ENCODE results near the gene TDO2. TPM values are rescaled to one million over a fixed set of nuclear protein-coding genes. Genes with fewer than 3 reads are reported as not detected.

Gene TDO2
- total RNA-seq, 1 experiment from 2014 or later: 2.0 TPM

GRCh38 chr4:155881555-155881954 is 21.9 kb upstream of the TDO2 start:
- Histone ChIP-seq H3K27me3 (ENCODE audit: low read length) (no peaks in the 10 kb centered on the region), H3K79me2 (ENCODE audit: low read length) (no peaks in the 10 kb centered on the region), H3K4me3 (ENCODE audit: low read length) (no peak overlapping the region), H3K4me2 (ENCODE audit: low read depth, low read length, poor library complexity, severe bottlenecking) (peak overlapping the region; percentile 26), H2AFZ (ENCODE audit: low read length) (0 out of 2 replicates have a peak overlapping the region, but pooled peaks have one; percentile 39), H3K9ac (ENCODE audit: low read length) (no peak overlapping the region), H3K4me1 (ENCODE audit: low read length) (peaks cover 6% of the 10 kb centered on the region), H3K9me3 (ENCODE audit: low read length) (no peaks in the 10 kb centered on the region), H4K20me1 (ENCODE audit: insufficient read depth, low read depth, low read length) (no peaks in the 10 kb centered on the region), H3K36me3 (ENCODE audit: insufficient read depth, low read length) (no peaks in the 10 kb centered on the region), H3K27ac (ENCODE audit: low read length) (no peak overlapping the region), H3K9me2 (replicated peaks; ENCODE audit: insufficient read depth, low read length) (no peaks in the 10 kb centered on the region)
- no peak for DNase-seq

GRCh38 chr4:155883895-155884294 is 19.6 kb upstream of the TDO2 start:
- no peak overlapping the region for H3K4me3 ChIP-seq (ENCODE audit: low read length)
- H3K27me3 ChIP-seq (ENCODE audit: low read length): no peaks in the 10 kb centered on the region
- H2AFZ ChIP-seq (ENCODE audit: low read length): no peak overlapping the region
- no peaks in the 10 kb centered on the region for H3K79me2 ChIP-seq (ENCODE audit: low read length)
- no peak overlapping the region for H3K4me2 ChIP-seq (ENCODE audit: low read depth, low read length, poor library complexity, severe bottlenecking)
- no peaks in the 10 kb centered on the region for H3K9me2 ChIP-seq (replicated peaks; ENCODE audit: insufficient read depth, low read length)
- H3K27ac ChIP-seq (ENCODE audit: low read length): no peak overlapping the region
- H3K9ac ChIP-seq (ENCODE audit: low read length): no peak overlapping the region
- no peaks in the 10 kb centered on the region for H3K4me1 ChIP-seq (ENCODE audit: low read length)
- no peaks in the 10 kb centered on the region for H3K9me3 ChIP-seq (ENCODE audit: low read length)
- no peaks in the 10 kb centered on the region for H3K36me3 ChIP-seq (ENCODE audit: insufficient read depth, low read length)
- H4K20me1 ChIP-seq (ENCODE audit: insufficient read depth, low read depth, low read length): no peaks in the 10 kb centered on the region
- DNase-seq: no peak

- no peak overlapping the region for H3K9ac ChIP-seq (ENCODE audit: low read length)
- no peaks in the 10 kb centered on the region for H3K9me2 ChIP-seq (replicated peaks; ENCODE audit: insufficient read depth, low read length)
- no peak overlapping the region for H3K27ac ChIP-seq (ENCODE audit: low read length)
- no peaks in the 10 kb centered on the region for H3K36me3 ChIP-seq (ENCODE audit: insufficient read depth, low read length)
- H4K20me1 ChIP-seq (ENCODE audit: insufficient read depth, low read depth, low read length): no peaks in the 10 kb centered on the region
- H3K4me2 ChIP-seq (ENCODE audit: low read depth, low read length, poor library complexity, severe bottlenecking): no peak overlapping the region
- H3K4me3 ChIP-seq (ENCODE audit: low read length): no peak overlapping the region
- no peaks in the 10 kb centered on the region for H3K4me1 ChIP-seq (ENCODE audit: low read length)
- DNase-seq: no peak
- no peaks in the 10 kb centered on the region for H3K79me2 ChIP-seq (ENCODE audit: low read length)
- H2AFZ ChIP-seq (ENCODE audit: low read length): no peak overlapping the region
- no peaks in the 10 kb centered on the region for H3K27me3 ChIP-seq (ENCODE audit: low read length)
- H3K9me3 ChIP-seq (ENCODE audit: low read length): no peaks in the 10 kb centered on the region
Measured at GRCh38 chr4:155885666-155886065, 17.8 kb upstream of the TDO2 start.

GRCh38 chr4:155887045-155887444 is 16.5 kb upstream of the TDO2 start:
- 0 out of 2 replicates have a peak overlapping the region, but pooled peaks have one; percentile 15 for H2AFZ ChIP-seq (ENCODE audit: low read length)
- H3K9ac ChIP-seq (ENCODE audit: low read length): no peak overlapping the region
- H3K4me3 ChIP-seq (ENCODE audit: low read length): no peak overlapping the region
- H3K27me3 ChIP-seq (ENCODE audit: low read length): no peaks in the 10 kb centered on the region
- H3K27ac ChIP-seq (ENCODE audit: low read length): no peak overlapping the region
- no peaks in the 10 kb centered on the region for H3K79me2 ChIP-seq (ENCODE audit: low read length)
- H3K4me1 ChIP-seq (ENCODE audit: low read length): no peaks in the 10 kb centered on the region
- no peaks in the 10 kb centered on the region for H3K36me3 ChIP-seq (ENCODE audit: insufficient read depth, low read length)
- H3K9me2 ChIP-seq (replicated peaks; ENCODE audit: insufficient read depth, low read length): no peaks in the 10 kb centered on the region
- no peaks in the 10 kb centered on the region for H3K9me3 ChIP-seq (ENCODE audit: low read length)
- H4K20me1 ChIP-seq (ENCODE audit: insufficient read depth, low read depth, low read length): no peaks in the 10 kb centered on the region
- no peak for DNase-seq
- no peak overlapping the region for H3K4me2 ChIP-seq (ENCODE audit: low read depth, low read length, poor library complexity, severe bottlenecking)

GRCh38 chr4:155887847-155888570 is 15.5 kb upstream of the TDO2 start:
- Histone ChIP-seq H3K9ac (ENCODE audit: low read length) (no peak overlapping the region), H2AFZ (ENCODE audit: low read length) (peak overlapping the region; percentile 55; the same call in 1 of the 2 replicates), H3K9me3 (ENCODE audit: low read length) (no peaks in the 10 kb centered on the region), H3K4me2 (ENCODE audit: low read depth, low read length, poor library complexity, severe bottlenecking) (no peak overlapping the region), H4K20me1 (ENCODE audit: insufficient read depth, low read depth, low read length) (no peaks in the 10 kb centered on the region), H3K4me1 (ENCODE audit: low read length) (no peaks in the 10 kb centered on the region), H3K27ac (ENCODE audit: low read length) (no peak overlapping the region), H3K36me3 (ENCODE audit: insufficient read depth, low read length) (no peaks in the 10 kb centered on the region), H3K27me3 (ENCODE audit: low read length) (no peaks in the 10 kb centered on the region), H3K4me3 (ENCODE audit: low read length) (no peak overlapping the region), H3K79me2 (ENCODE audit: low read length) (no peaks in the 10 kb centered on the region), H3K9me2 (replicated peaks; ENCODE audit: insufficient read depth, low read length) (no peaks in the 10 kb centered on the region)
- no peak for DNase-seq

- no peak for DNase-seq
- Histone ChIP-seq H3K9me2 (replicated peaks; ENCODE audit: insufficient read depth, low read length) (no peaks in the 10 kb centered on the region), H2AFZ (ENCODE audit: low read length) (no peak overlapping the region; the same call in 1 of the 2 replicates)
Measured at GRCh38 chr4:155889031-155889793, 14.3 kb upstream of the TDO2 start.

GRCh38 chr4:155889946-155890345 is 13.6 kb upstream of the TDO2 start:
- no peaks in the 10 kb centered on the region for H3K9me3 ChIP-seq (ENCODE audit: low read length)
- H3K4me2 ChIP-seq (ENCODE audit: low read depth, low read length, poor library complexity, severe bottlenecking): no peak overlapping the region
- no peaks in the 10 kb centered on the region for H4K20me1 ChIP-seq (ENCODE audit: insufficient read depth, low read depth, low read length)
- H3K4me1 ChIP-seq (ENCODE audit: low read length): no peaks in the 10 kb centered on the region
- H3K27me3 ChIP-seq (ENCODE audit: low read length): no peaks in the 10 kb centered on the region
- no peak overlapping the region for H3K4me3 ChIP-seq (ENCODE audit: low read length)
- no peak overlapping the region for H3K9ac ChIP-seq (ENCODE audit: low read length)
- H3K79me2 ChIP-seq (ENCODE audit: low read length): no peaks in the 10 kb centered on the region
- no peaks in the 10 kb centered on the region for H3K9me2 ChIP-seq (replicated peaks; ENCODE audit: insufficient read depth, low read length)
- no peaks in the 10 kb centered on the region for H3K36me3 ChIP-seq (ENCODE audit: insufficient read depth, low read length)
- H3K27ac ChIP-seq (ENCODE audit: low read length): no peak overlapping the region
- no peak for DNase-seq
- no peak overlapping the region for H2AFZ ChIP-seq (ENCODE audit: low read length)

More at GRCh38 chr4:155889031-155889793, 14.3 kb upstream of the TDO2 start:
- Histone ChIP-seq H3K4me1 (ENCODE audit: low read length) (no peaks in the 10 kb centered on the region), H3K79me2 (ENCODE audit: low read length) (no peaks in the 10 kb centered on the region), H3K36me3 (ENCODE audit: insufficient read depth, low read length) (no peaks in the 10 kb centered on the region), H3K4me2 (ENCODE audit: low read depth, low read length, poor library complexity, severe bottlenecking) (no peak overlapping the region), H3K27ac (ENCODE audit: low read length) (no peak overlapping the region), H3K4me3 (ENCODE audit: low read length) (no peak overlapping the region), H3K27me3 (ENCODE audit: low read length) (no peaks in the 10 kb centered on the region), H4K20me1 (ENCODE audit: insufficient read depth, low read depth, low read length) (no peaks in the 10 kb centered on the region), H3K9ac (ENCODE audit: low read length) (no peak overlapping the region), H3K9me3 (ENCODE audit: low read length) (no peaks in the 10 kb centered on the region)

- Histone ChIP-seq H3K27ac (ENCODE audit: low read length) (no peak overlapping the region), H3K9me3 (ENCODE audit: low read length) (no peaks in the 10 kb centered on the region), H3K27me3 (ENCODE audit: low read length) (no peaks in the 10 kb centered on the region), H3K9me2 (replicated peaks; ENCODE audit: insufficient read depth, low read length) (no peaks in the 10 kb centered on the region), H4K20me1 (ENCODE audit: insufficient read depth, low read depth, low read length) (no peaks in the 10 kb centered on the region), H3K4me3 (ENCODE audit: low read length) (no peak overlapping the region), H2AFZ (ENCODE audit: low read length) (no peak overlapping the region), H3K79me2 (ENCODE audit: low read length) (no peaks in the 10 kb centered on the region), H3K36me3 (ENCODE audit: insufficient read depth, low read length) (no peaks in the 10 kb centered on the region), H3K4me2 (ENCODE audit: low read depth, low read length, poor library complexity, severe bottlenecking) (no peak overlapping the region), H3K9ac (ENCODE audit: low read length) (no peak overlapping the region), H3K4me1 (ENCODE audit: low read length) (no peaks in the 10 kb centered on the region)
- no peak for DNase-seq
Measured at GRCh38 chr4:155891058-155891457, 12.4 kb upstream of the TDO2 start.

Data from Karpas-422 (cell line).